ENCODE measurements around the gene DNAJB9.

DNAJB9 gene

GRCh38 chr7:108611268-108611667 is 41.6 kb downstream of the DNAJB9 start:
- DNase-seq: no peak

- DNase-seq: peak; percentile 58
Measured at GRCh38 chr7:108613147-108613948, 43.7 kb downstream of the DNAJB9 start.

- DNase-seq: no peak
Measured at GRCh38 chr7:108613949-108614381, 44.3 kb downstream of the DNAJB9 start.

- DNase-seq: no peak
Measured at GRCh38 chr7:108614896-108615295, 45.2 kb downstream of the DNAJB9 start.

GRCh38 chr7:108618056-108618455 is 48.4 kb downstream of the DNAJB9 start:
- DNase-seq: peak; percentile 77

- no peak for DNase-seq
Measured at GRCh38 chr7:108623220-108623619, 53.5 kb downstream of the DNAJB9 start.
